GM18517 (cell line): ENCODE results near the gene TXNDC8.
"Not testable (repeated sequence)": the region's sequence is repeated elsewhere in the genome, so short reads cannot be mapped to it uniquely, and the experiment has no call there.

ENCODE experiments used
- ATAC-seq: cut with Tn5 transposase; IDR thresholded peaks from one replicate; pipeline ENCODE4 v1.9.1; 2021; ENCODE audit warnings: mild to moderate bottlenecking, moderate library complexity; ENCODE audit not compliant: unreplicated experiment

Gene TXNDC8

DNA sequence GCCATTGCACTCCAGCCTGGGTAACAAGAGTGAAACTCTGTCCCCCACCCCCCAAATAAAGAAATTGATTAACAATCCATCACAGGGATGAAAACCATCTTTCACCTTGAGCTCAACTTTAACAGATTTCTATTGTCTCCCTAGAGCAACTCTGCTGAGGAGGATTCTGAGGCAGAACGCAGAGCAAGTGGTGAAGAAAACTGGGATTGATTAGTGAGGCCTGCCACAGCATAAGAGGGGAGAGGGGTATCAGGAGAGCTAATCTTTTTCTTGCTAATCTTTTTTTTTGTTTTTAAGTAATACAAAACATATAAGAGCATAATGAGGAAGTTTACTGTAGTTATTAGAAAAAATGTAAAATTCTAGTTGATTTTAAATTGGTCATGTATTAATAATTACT lies 8.9 kb downstream of the TXNDC8 start:
- ATAC-seq = no peak

- no peak for ATAC-seq
Observed at GRCh38 chr9:110327716-110328115, 9.9 kb downstream of the TXNDC8 start.

GRCh38 chr9:110323818-110324217 lies 13.8 kb downstream of the TXNDC8 start:
- no peak for ATAC-seq

GRCh38 chr9:110320651-110321445 lies 16.8 kb downstream of the TXNDC8 start:
- no peak for ATAC-seq

DNA sequence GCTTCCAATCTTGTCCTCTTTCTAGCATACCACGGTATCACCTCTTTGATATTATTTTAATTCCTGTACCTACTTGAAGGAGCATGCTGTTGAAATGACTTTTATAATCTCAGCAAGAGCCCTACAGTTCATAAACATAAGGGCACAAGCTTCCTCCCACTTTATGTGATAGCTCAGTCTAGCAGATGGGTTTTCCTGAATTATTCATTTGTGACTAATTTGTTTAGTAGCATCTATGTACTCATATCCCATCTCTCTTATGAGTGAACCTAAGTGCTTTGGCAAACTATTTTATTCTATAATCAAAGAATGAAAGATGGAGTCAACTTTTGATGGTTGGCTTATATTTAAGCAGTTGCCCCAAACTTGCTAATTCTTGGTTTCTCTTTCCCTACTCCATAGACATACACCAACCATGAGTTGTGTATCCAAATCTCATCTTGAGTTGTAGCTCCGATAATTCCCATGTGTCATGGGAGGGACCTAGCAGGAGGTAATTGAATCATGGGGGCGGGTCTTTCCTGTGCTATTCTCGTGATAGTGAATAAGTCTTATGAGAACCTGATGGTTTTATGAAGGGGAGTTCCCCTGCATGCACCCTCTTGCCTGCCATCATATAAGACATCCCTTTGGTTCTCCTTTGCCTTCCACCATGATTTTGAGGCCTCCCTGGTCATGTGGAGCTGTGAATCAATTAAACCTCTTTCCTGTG lies 17.7 kb downstream of the TXNDC8 start:
- ATAC-seq = no peak

GRCh38 chr9:110317911-110318310 lies 19.8 kb downstream of the TXNDC8 start:
- no peak for ATAC-seq

- ATAC-seq = peak; percentile 91
Observed at GRCh38 chr9:110316261-110317075, 21.2 kb downstream of the TXNDC8 start.

GRCh38 chr9:110311978-110312377 lies 25.7 kb downstream of the TXNDC8 start:
- not testable (repeated sequence) for ATAC-seq

DNA sequence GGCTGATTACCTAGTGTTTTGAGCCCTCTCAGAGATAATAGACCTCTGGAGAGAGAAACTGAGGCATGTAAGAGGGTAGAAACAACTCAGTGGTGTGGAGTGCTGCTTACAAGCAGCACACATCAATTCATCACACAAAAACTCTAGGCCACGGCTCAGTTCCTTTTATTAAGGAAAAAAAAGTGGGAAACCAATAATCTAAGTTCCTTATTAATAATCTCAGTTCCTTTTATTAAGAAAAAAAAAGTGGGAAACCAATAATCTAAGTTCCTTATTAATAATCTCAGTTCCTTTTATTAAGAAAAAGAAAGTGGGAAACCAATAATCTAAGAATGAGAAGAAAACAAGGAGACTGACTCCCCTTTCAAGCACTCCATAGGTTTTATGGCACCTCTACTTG lies 28.0 kb downstream of the TXNDC8 start:
- ATAC-seq = no peak

GRCh38 chr9:110308633-110309038 lies 29.0 kb downstream of the TXNDC8 start:
- ATAC-seq = peak; percentile 62

GRCh38 chr9:110307191-110307590 lies 30.5 kb downstream of the TXNDC8 start:
- ATAC-seq = no peak

GRCh38 chr9:110303133-110303532 lies 34.5 kb downstream of the TXNDC8 start:
- ATAC-seq = no peak

DNA sequence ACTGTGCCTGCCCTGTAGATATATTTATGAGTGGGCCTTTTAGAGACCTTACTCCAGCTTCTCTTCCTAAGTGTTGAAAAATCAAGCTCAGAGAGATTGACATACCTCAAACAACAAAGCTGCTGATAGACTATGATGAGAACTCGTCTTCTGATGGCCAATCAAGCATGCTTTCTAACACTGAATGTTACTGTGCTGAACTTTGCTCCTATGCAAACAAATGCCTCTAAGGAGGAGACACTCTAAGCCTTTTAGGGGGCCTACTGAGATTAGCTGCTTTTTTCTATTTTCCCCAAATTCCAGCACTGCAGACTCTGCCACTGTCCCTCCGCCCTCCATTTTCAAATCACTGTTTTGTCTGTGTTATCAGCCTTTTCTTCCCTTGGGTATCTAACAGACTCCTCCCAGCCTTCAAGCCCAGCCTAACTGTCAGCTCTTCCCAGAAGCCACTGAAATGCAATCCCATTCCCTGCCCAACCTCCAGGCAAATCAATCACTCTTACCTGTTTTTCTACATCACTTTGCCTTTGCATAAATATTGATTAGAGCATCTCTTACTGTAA lies 39.5 kb downstream of the TXNDC8 start:
- ATAC-seq = no peak

DNA sequence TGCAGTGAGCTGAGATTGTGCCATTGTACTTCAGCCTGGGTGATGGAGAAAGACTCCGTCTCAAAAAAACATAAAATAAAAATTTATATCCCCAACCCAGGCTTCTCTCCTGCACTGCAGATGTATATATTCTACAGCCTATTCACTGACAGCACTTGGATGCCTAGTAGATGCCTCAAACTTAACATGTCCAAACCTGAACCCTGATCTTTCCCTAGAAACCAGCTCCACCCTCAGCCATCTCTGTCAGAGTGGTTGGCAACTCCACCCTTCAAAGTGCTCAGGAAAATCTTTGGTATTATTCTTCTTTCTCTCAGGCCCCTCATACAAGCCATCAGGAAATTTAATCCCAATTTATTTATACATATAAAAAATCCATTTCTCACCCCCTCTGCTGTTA lies 44.4 kb downstream of the TXNDC8 start:
- no peak for ATAC-seq

GRCh38 chr9:110291921-110292557 lies 45.6 kb downstream of the TXNDC8 start:
- no peak for ATAC-seq

GRCh38 chr9:110290001-110290400 lies 47.7 kb downstream of the TXNDC8 start:
- ATAC-seq = no peak

DNA sequence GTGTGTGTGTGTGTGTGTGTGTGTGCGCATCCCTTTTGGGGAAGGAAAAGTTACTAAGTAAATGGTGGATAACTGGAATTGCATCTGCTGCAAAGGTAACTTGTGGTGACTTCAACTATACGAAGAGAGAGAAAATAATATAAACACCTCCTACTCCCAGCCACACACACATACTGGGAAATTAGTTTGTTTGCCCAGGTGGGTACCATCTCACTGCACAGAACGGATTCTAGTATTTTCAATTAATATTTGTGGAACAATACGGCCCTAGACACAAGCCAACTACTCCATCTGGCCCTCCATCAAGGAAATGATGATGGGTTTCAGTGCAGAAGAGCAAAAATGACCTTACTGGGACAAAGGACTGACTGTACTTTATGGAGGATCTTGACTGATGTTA lies 49.2 kb downstream of the TXNDC8 start:
- no peak for ATAC-seq

- no peak for ATAC-seq
Observed at GRCh38 chr9:110287289-110287680, 50.4 kb downstream of the TXNDC8 start.

DNA sequence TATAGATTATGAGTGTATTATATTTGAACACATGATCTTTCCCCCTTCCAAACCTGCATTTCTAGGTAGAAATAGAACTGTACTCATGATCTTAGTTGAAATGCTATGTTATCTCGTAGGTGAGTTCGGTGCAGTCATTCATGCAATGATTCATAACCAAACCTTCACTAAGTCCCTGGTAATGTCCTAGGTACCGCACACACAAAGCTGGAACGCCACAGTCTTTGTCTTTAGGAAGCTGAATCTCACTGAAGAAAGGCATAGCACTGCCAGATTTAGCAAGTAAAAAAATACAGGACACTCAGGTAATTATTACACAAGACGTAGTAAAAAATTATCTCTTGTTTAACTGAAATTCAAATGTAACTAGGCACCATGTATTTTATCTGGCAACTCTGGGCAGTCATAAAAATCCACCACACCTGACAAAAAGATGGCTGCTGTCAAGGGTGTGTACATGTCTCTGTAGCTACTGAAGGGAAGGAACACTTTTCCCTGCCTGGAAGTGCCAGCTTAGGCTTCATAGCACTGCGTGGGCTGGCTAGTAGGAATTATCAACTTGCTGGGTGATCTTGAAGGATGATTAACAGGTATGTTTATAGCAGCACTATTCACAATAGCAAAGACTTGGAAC lies 53.3 kb downstream of the TXNDC8 start:
- no peak for ATAC-seq

DNA sequence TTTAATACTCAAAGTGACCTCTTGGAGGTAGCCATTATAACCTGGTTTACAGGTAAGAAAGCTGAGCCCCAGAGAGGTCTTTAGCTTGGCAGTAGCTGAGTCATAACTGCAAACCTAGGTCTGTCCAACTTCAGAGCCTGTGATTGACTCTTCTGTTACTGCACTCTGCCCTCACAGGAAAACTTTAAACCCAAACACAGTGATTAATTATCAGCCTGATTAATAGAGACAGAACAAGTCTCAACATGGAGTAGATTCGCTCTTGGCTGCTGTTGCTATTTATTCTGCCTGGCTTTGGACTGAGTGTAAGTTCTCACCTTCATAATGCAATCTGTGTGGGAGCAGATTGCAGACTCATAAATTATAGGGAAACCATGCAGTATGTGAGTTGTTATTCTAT lies 53.9 kb downstream of the TXNDC8 start:
- no peak for ATAC-seq
